Fibroblast of gingiva (primary cell): ENCODE data around the gene TMEM144.
"Not testable (repeated sequence)": the region's sequence is repeated elsewhere in the genome, so short reads cannot be mapped to it uniquely, and the experiment has no call there.

Source experiments
- DNase-seq: peaks from one replicate; pipeline ENCODE4 v3.0.0-alpha.2; 2011; ENCODE audit warnings: low read depth

TMEM144 gene

GRCh38 chr4:158192439-158193158 is 17.7 kb upstream of the TMEM144 start:
- DNase-seq = no peak

GRCh38 chr4:158193171-158193749 is 17.0 kb upstream of the TMEM144 start:
- DNase-seq = no peak

GRCh38 chr4:158195297-158195696 is 15.0 kb upstream of the TMEM144 start:
- DNase-seq = no peak

GRCh38 chr4:158197194-158197776 is 13.0 kb upstream of the TMEM144 start:
- no peak for DNase-seq

GRCh38 chr4:158200214-158200613 is 10.1 kb upstream of the TMEM144 start:
- no peak for DNase-seq

GRCh38 chr4:158201322-158201721 is 9.0 kb upstream of the TMEM144 start:
- DNase-seq = no peak

GRCh38 chr4:158201876-158202275 is 8.4 kb upstream of the TMEM144 start:
- DNase-seq = no peak

GRCh38 chr4:158202481-158202880 is 7.8 kb upstream of the TMEM144 start:
- no peak for DNase-seq

GRCh38 chr4:158203436-158203835 is 6.8 kb upstream of the TMEM144 start:
- DNase-seq = no peak

- no peak for DNase-seq
Measured at GRCh38 chr4:158203929-158204328, 6.4 kb upstream of the TMEM144 start.

- DNase-seq = no peak
Measured at GRCh38 chr4:158208963-158209640, 1.2 kb upstream of the TMEM144 start.

- DNase-seq = no peak
Measured at GRCh38 chr4:158211222-158211621, 936 bp downstream of the TMEM144 start.

GRCh38 chr4:158213466-158213865 is 3.2 kb downstream of the TMEM144 start:
- DNase-seq = no peak

- DNase-seq = no peak
Measured at GRCh38 chr4:158214856-158215255, 4.6 kb downstream of the TMEM144 start.

- no peak for DNase-seq
Measured at GRCh38 chr4:158217763-158218162, 7.5 kb downstream of the TMEM144 start.

- no peak for DNase-seq
Measured at GRCh38 chr4:158219623-158220022, 9.3 kb downstream of the TMEM144 start.

- not testable (repeated sequence) for DNase-seq
Measured at GRCh38 chr4:158224318-158224717, 14.0 kb downstream of the TMEM144 start.

GRCh38 chr4:158224999-158225398 is 14.7 kb downstream of the TMEM144 start:
- DNase-seq = not testable (repeated sequence)

GRCh38 chr4:158227880-158228279 is 17.6 kb downstream of the TMEM144 start:
- not testable (repeated sequence) for DNase-seq

- not testable (repeated sequence) for DNase-seq
Measured at GRCh38 chr4:158228399-158228798, 18.1 kb downstream of the TMEM144 start.

- DNase-seq = no peak
Measured at GRCh38 chr4:158229768-158230167, 19.5 kb downstream of the TMEM144 start.

GRCh38 chr4:158234671-158235070 is 24.4 kb downstream of the TMEM144 start:
- DNase-seq = no peak
